ENCODE results near the gene PRDM4. TPM values are rescaled to one million over a fixed set of nuclear protein-coding genes. Genes with fewer than 3 reads are reported as not detected.

The PRDM4 gene
- total RNA-seq, 1 experiment from 2014 or later = 28.9 TPM

GRCh38 chr12:107765316-107765715, 4.4 kb upstream of the PRDM4 start:
- POLR2A ChIA-PET = no interaction called here
- TF ChIP-seq SIN3A (IDR thresholded peaks at IDR 0.05; ENCODE audit: borderline replicate concordance, insufficient read depth, low read depth, low read length) = no peak
- no peak for TF ChIP-seq TCF7L2 (IDR thresholded peaks at IDR 0.05; ENCODE audit: low read depth, low read length)
- no peak for TF ChIP-seq POLR2AphosphoS5 (IDR thresholded peaks at IDR 0.05; ENCODE audit: low read depth, low read length)
- TF ChIP-seq, protein P1, sequence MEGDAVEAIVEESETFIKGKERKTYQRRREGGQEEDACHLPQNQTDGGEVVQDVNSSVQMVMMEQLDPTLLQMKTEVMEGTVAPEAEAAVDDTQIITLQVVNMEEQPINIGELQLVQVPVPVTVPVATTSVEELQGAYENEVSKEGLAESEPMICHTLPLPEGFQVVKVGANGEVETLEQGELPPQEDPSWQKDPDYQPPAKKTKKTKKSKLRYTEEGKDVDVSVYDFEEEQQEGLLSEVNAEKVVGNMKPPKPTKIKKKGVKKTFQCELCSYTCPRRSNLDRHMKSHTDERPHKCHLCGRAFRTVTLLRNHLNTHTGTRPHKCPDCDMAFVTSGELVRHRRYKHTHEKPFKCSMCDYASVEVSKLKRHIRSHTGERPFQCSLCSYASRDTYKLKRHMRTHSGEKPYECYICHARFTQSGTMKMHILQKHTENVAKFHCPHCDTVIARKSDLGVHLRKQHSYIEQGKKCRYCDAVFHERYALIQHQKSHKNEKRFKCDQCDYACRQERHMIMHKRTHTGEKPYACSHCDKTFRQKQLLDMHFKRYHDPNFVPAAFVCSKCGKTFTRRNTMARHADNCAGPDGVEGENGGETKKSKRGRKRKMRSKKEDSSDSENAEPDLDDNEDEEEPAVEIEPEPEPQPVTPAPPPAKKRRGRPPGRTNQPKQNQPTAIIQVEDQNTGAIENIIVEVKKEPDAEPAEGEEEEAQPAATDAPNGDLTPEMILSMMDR (IDR thresholded peaks at IDR 0.05) = no peak
- TF ChIP-seq, protein P2, sequence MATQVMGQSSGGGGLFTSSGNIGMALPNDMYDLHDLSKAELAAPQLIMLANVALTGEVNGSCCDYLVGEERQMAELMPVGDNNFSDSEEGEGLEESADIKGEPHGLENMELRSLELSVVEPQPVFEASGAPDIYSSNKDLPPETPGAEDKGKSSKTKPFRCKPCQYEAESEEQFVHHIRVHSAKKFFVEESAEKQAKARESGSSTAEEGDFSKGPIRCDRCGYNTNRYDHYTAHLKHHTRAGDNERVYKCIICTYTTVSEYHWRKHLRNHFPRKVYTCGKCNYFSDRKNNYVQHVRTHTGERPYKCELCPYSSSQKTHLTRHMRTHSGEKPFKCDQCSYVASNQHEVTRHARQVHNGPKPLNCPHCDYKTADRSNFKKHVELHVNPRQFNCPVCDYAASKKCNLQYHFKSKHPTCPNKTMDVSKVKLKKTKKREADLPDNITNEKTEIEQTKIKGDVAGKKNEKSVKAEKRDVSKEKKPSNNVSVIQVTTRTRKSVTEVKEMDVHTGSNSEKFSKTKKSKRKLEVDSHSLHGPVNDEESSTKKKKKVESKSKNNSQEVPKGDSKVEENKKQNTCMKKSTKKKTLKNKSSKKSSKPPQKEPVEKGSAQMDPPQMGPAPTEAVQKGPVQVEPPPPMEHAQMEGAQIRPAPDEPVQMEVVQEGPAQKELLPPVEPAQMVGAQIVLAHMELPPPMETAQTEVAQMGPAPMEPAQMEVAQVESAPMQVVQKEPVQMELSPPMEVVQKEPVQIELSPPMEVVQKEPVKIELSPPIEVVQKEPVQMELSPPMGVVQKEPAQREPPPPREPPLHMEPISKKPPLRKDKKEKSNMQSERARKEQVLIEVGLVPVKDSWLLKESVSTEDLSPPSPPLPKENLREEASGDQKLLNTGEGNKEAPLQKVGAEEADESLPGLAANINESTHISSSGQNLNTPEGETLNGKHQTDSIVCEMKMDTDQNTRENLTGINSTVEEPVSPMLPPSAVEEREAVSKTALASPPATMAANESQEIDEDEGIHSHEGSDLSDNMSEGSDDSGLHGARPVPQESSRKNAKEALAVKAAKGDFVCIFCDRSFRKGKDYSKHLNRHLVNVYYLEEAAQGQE (IDR thresholded peaks at IDR 0.05; ENCODE audit: insufficient read depth in 1 of 2, low read depth in 2 of 2, low read length in 1 of 2) = no peak
- DNase-seq (ENCODE audit: low read depth, low spot score) = no peak
- CTCF ChIA-PET = no interaction called here
- intact Hi-C loops (cut with micrococcal nuclease; ENCODE audit: unreplicated experiment) = no loop called here
- BruUV-seq (replicated peaks) = no TSS peak
- H3K4me3 ChIP-seq (ENCODE audit: low read depth in 2 of 2, low read length in 2 of 2) = no peak overlapping the region
- no peak overlapping the region for H3K27ac ChIP-seq (ENCODE audit: low read length)
- no peaks in the 10 kb centered on the region for H3K27me3 ChIP-seq (ENCODE audit: control insufficient read depth, insufficient read depth, low read length)
- no peak for ATAC-seq
- peaks cover under 1% of the 10 kb centered on the region; the same call in 1 of the 2 replicates for H3K36me3 ChIP-seq (ENCODE audit: control insufficient read depth, insufficient read depth, low read length)
- H3K9me3 ChIP-seq (ENCODE audit: control insufficient read depth, insufficient read depth, low read depth, low read length) = no peaks in the 10 kb centered on the region
- H3K4me1 ChIP-seq (ENCODE audit: control insufficient read depth, insufficient read depth, low read length) = no peaks in the 10 kb centered on the region
- in situ Hi-C loops (cut with HindIII; ENCODE audit: low pct_unique_long_range_greater_than_20kb, low sequenced_read_pairs) = loop anchor here (25.0 kb wide), 1 partner anchor 97 kb away; no protein-coding TSS in a partner anchor

GRCh38 chr12:107764626-107765025, 3.7 kb upstream of the PRDM4 start:
- no peak overlapping the region for H3K4me3 ChIP-seq (ENCODE audit: low read depth in 2 of 2, low read length in 2 of 2)
- ChIA-PET CTCF (no interaction called here), POLR2A (no interaction called here)
- in situ Hi-C loops (cut with HindIII; ENCODE audit: low pct_unique_long_range_greater_than_20kb, low sequenced_read_pairs) (loop anchor here (25.0 kb wide), 1 partner anchor 98 kb away; no protein-coding TSS in a partner anchor), intact Hi-C loops (cut with micrococcal nuclease; ENCODE audit: unreplicated experiment) (loop anchor here (5.0 kb wide), 1 partner anchor 123 kb away; no protein-coding TSS in a partner anchor)
- no peaks in the 10 kb centered on the region for H3K27me3 ChIP-seq (ENCODE audit: control insufficient read depth, insufficient read depth, low read length)
- no TSS peak for BruUV-seq (replicated peaks)
- no peak for TF ChIP-seq TCF7L2 (IDR thresholded peaks at IDR 0.05; ENCODE audit: low read depth, low read length)
- TF ChIP-seq, protein P1 (IDR thresholded peaks at IDR 0.05) = no peak
- TF ChIP-seq SIN3A (IDR thresholded peaks at IDR 0.05; ENCODE audit: borderline replicate concordance, insufficient read depth, low read depth, low read length) = no peak
- TF ChIP-seq, protein P2 (IDR thresholded peaks at IDR 0.05; ENCODE audit: insufficient read depth in 1 of 2, low read depth in 2 of 2, low read length in 1 of 2) = no peak
- no peak for TF ChIP-seq POLR2AphosphoS5 (IDR thresholded peaks at IDR 0.05; ENCODE audit: low read depth, low read length)
- no peaks in the 10 kb centered on the region for H3K9me3 ChIP-seq (ENCODE audit: control insufficient read depth, insufficient read depth, low read depth, low read length)
- peaks cover 3% of the 10 kb centered on the region; the same call in 1 of the 2 replicates for H3K36me3 ChIP-seq (ENCODE audit: control insufficient read depth, insufficient read depth, low read length)
- no peak for DNase-seq (ENCODE audit: low read depth, low spot score)
- peaks cover 1% of the 10 kb centered on the region for H3K4me1 ChIP-seq (ENCODE audit: control insufficient read depth, insufficient read depth, low read length)
- ATAC-seq = no peak
- H3K27ac ChIP-seq (ENCODE audit: low read length) = no peak overlapping the region
